Measurements from ENCODE around the gene DPYSL4. TPM values are rescaled to one million over a fixed set of nuclear protein-coding genes. Genes with fewer than 3 reads are reported as not detected.

Gene DPYSL4
- total RNA-seq, 1 donor from 2014 or later: 17.7 TPM

DNA sequence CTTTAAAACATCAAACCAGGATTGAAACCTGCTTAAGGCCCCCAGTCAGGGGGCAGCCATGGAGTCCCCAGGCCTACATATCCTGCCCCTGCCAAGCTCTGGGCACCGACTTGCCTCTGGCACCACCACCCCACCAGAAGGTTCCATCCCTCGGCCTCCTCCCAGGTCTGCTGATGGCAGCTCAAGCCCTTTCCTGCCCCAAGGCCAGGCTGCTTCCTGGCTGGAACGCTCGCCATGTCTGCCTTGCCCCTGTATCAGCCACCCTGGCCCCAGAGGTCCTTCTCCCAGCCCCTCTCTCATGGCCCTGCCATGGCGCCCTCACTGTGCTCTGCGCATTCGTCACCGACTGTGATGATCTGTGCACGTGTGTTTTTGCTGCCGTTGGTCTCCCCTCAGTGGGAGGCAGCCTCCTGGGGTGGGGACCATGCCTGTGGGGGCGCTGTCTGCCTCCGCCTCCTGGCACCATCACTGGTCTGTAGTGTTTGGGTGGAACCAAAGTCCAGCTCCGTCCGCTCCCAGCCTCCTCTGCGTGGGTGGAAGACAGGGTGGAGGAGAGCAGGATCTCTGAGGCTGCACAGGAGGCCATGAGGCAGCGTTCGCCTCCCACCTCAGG lies 3.2 kb downstream of the DPYSL4 start:
- no peaks in the 10 kb centered on the region for H3K9me3 Mint-ChIP-seq
- Histone ChIP-seq H4K20me1 (ENCODE audit: low read depth) (peaks cover 61% of the 10 kb centered on the region), H3K27me3 (peaks cover 51% of the 10 kb centered on the region), H3K4me2 (no peak overlapping the region), H3K4me3 (no peak overlapping the region), H2AFZ (replicated peaks) (no peak overlapping the region), H3K9ac (no peak overlapping the region), H3K9me3 (ENCODE audit: low read depth) (no peaks in the 10 kb centered on the region), H3K36me3 (no peaks in the 10 kb centered on the region), H3K4me1 (peaks cover 6% of the 10 kb centered on the region), H3K27ac (no peak overlapping the region), H3K79me2 (ENCODE audit: low read depth) (no peaks in the 10 kb centered on the region), H3F3A (ENCODE audit: low read depth) (peaks cover 5% of the 10 kb centered on the region)
- H3K36me3 Mint-ChIP-seq: peaks cover 33% of the 10 kb centered on the region
- peak overlapping the region; percentile 33 for H3K27ac Mint-ChIP-seq
- peaks cover 9% of the 10 kb centered on the region for H3K27me3 Mint-ChIP-seq (ENCODE audit: insufficient read depth, low read depth)
- H3K4me3 Mint-ChIP-seq: peak overlapping the region; percentile 69
- peaks cover 15% of the 10 kb centered on the region for H3K4me1 Mint-ChIP-seq
- TF ChIP-seq EZH2 (IDR thresholded peaks at IDR 0.05) (no peak), EZH2phosphoT487 (IDR thresholded peaks at IDR 0.05) (no peak)
- TF ChIP-seq, protein P1, sequence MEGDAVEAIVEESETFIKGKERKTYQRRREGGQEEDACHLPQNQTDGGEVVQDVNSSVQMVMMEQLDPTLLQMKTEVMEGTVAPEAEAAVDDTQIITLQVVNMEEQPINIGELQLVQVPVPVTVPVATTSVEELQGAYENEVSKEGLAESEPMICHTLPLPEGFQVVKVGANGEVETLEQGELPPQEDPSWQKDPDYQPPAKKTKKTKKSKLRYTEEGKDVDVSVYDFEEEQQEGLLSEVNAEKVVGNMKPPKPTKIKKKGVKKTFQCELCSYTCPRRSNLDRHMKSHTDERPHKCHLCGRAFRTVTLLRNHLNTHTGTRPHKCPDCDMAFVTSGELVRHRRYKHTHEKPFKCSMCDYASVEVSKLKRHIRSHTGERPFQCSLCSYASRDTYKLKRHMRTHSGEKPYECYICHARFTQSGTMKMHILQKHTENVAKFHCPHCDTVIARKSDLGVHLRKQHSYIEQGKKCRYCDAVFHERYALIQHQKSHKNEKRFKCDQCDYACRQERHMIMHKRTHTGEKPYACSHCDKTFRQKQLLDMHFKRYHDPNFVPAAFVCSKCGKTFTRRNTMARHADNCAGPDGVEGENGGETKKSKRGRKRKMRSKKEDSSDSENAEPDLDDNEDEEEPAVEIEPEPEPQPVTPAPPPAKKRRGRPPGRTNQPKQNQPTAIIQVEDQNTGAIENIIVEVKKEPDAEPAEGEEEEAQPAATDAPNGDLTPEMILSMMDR (IDR thresholded peaks at IDR 0.05): no peak
- no peak for DNase-seq (ENCODE audit: low spot score)

DNA sequence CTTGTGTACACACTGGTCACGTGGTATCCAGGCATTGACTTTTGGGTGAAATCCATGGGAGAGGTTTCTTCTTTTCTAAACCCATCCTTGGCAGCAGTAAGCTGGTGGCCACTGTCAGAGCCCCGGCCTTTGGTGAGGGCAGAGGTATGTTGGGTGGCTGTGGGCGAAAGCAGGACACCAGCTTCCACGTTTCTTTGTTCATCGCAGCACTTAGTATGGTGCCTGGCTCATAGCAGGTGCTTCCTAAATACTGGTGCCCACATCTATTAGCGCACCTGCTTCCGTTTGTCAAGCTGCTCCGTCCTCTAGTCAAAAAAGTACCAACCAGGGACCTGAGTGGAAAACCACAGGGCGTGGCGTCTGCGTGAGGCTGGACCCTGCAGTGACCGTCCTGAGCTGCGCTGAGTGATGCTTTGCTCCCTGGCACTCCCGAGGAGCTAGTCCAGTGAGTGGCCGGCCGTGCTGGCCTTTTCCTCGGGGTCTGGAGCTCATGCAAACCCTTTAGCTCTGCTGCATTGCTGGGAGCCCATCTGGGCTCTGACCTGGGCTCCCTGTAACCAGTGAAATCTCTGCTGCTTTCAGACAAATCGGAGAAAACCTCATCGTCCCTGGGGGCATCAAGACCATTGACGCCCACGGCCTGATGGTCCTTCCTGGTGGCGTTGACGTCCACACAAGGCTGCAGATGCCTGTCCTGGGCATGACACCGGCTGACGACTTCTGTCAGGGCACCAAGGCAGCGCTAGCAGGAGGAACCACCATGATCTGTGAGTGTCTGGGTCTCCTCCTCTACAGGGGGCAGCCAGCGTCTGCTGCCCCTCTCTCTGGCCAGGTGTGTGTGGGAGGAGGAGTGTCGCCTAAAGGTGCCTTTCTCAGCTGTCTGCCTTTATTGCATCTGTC lies 5.6 kb downstream of the DPYSL4 start:
- H3K36me3 ChIP-seq: no peaks in the 10 kb centered on the region
- no peaks in the 10 kb centered on the region for H3K9me3 Mint-ChIP-seq

DNA sequence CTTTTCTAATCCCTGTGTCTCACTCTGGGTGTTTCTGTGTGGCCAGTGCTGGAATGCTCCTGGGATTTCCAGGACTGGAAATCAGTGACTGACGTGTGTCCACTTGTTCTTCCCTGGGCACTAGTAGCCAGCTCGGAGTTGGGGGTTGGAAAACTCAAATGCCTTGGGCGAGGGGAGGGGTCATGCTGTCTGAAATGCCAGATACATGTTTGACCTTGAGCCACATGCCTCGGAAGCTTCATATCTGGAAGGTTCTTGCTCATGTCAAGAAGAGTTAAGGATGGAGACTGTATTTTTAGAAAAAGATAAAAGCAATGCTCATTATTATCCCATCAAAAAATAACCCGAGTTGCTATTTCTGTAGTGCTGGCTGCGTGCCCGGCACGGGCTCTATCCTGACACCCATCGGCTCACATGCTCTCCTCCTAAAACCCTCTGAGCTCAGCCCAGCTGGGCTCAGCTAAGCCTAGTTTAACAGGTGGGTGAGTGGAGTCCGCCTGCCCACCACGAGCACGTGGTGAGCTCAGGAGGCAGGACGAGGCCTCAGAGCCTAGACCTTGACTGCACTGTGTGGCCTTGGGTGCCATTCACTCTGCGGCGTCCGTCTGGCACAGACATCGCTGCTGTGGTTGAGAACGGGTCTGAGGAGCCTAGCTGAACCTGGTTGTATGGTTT lies 6.4 kb downstream of the DPYSL4 start:
- Mint-ChIP-seq H3K27me3 (ENCODE audit: insufficient read depth, low read depth) (peaks cover 2% of the 10 kb centered on the region), H3K9me3 (no peaks in the 10 kb centered on the region), H3K36me3 (peaks cover 37% of the 10 kb centered on the region), H3K27ac (no peak overlapping the region), H3K4me1 (peaks cover 12% of the 10 kb centered on the region), H3K4me3 (no peak overlapping the region)
- peaks cover 43% of the 10 kb centered on the region for H4K20me1 ChIP-seq (ENCODE audit: low read depth)
- no peak overlapping the region for H3K4me3 ChIP-seq
- H3K9me3 ChIP-seq (ENCODE audit: low read depth): no peaks in the 10 kb centered on the region
- H3K9ac ChIP-seq: no peak overlapping the region
- TF ChIP-seq EZH2phosphoT487 (IDR thresholded peaks at IDR 0.05) (no peak), EZH2 (IDR thresholded peaks at IDR 0.05) (no peak)
- TF ChIP-seq, protein P1 (IDR thresholded peaks at IDR 0.05): no peak
- no peaks in the 10 kb centered on the region for H3K36me3 ChIP-seq
- H2AFZ ChIP-seq (replicated peaks): no peak overlapping the region
- no peak for DNase-seq (ENCODE audit: low spot score)
- H3F3A ChIP-seq (ENCODE audit: low read depth): peaks cover 5% of the 10 kb centered on the region
- peaks cover 19% of the 10 kb centered on the region for H3K27me3 ChIP-seq
- no peak overlapping the region for H3K4me2 ChIP-seq
- H3K4me1 ChIP-seq: no peaks in the 10 kb centered on the region
- H3K27ac ChIP-seq: no peak overlapping the region
- H3K79me2 ChIP-seq (ENCODE audit: low read depth): no peaks in the 10 kb centered on the region

More for the DNA sequence above, 5.6 kb downstream of the DPYSL4 start:
- H3K27me3 Mint-ChIP-seq (ENCODE audit: insufficient read depth, low read depth): peaks cover 2% of the 10 kb centered on the region
- H3K4me2 ChIP-seq: no peak overlapping the region
- H3K79me2 ChIP-seq (ENCODE audit: low read depth): no peaks in the 10 kb centered on the region
- peaks cover 37% of the 10 kb centered on the region for H3K36me3 Mint-ChIP-seq
- DNase-seq (ENCODE audit: low spot score): no peak
- peaks cover 50% of the 10 kb centered on the region for H4K20me1 ChIP-seq (ENCODE audit: low read depth)
- H3K27ac Mint-ChIP-seq: no peak overlapping the region
- TF ChIP-seq EZH2phosphoT487 (IDR thresholded peaks at IDR 0.05) (no peak), EZH2 (IDR thresholded peaks at IDR 0.05) (no peak)
- TF ChIP-seq, protein P1 (IDR thresholded peaks at IDR 0.05): no peak
- no peaks in the 10 kb centered on the region for H3K9me3 ChIP-seq (ENCODE audit: low read depth)
- H2AFZ ChIP-seq (replicated peaks): no peak overlapping the region
- no peak overlapping the region for H3K4me3 ChIP-seq
- peaks cover 27% of the 10 kb centered on the region for H3K27me3 ChIP-seq
- no peaks in the 10 kb centered on the region for H3K4me1 ChIP-seq
- H3K27ac ChIP-seq: no peak overlapping the region
- peaks cover 5% of the 10 kb centered on the region for H3F3A ChIP-seq (ENCODE audit: low read depth)
- H3K4me1 Mint-ChIP-seq: peaks cover 15% of the 10 kb centered on the region
- peak overlapping the region; percentile 38 for H3K4me3 Mint-ChIP-seq
- H3K9ac ChIP-seq: no peak overlapping the region
